ENCODE results near the gene ANKRD9.
"Not testable (repeated sequence)": the region's sequence is repeated elsewhere in the genome, so short reads cannot be mapped to it uniquely, and the experiment has no call there.

ANKRD9 gene

GRCh38 chr14:102537981-102538601 lies 28.5 kb upstream of the ANKRD9 start:
- no peak for DNase-seq

GRCh38 chr14:102532204-102532658 lies 22.7 kb upstream of the ANKRD9 start:
- no peak for DNase-seq

- no peak for DNase-seq
Measured at GRCh38 chr14:102530828-102531478, 21.4 kb upstream of the ANKRD9 start.

- no peak for DNase-seq
Measured at GRCh38 chr14:102528431-102529170, 19.0 kb upstream of the ANKRD9 start.

GRCh38 chr14:102525929-102526497 lies 16.4 kb upstream of the ANKRD9 start:
- no peak for DNase-seq

- peak; percentile 72 for DNase-seq
Measured at GRCh38 chr14:102525219-102525928, 15.8 kb upstream of the ANKRD9 start.

- DNase-seq = peak; percentile 99
Measured at GRCh38 chr14:102524451-102525218, 15.1 kb upstream of the ANKRD9 start.

- DNase-seq = peak; percentile 26
Measured at GRCh38 chr14:102523569-102524450, 14.2 kb upstream of the ANKRD9 start.

GRCh38 chr14:102523200-102523568 lies 13.6 kb upstream of the ANKRD9 start:
- DNase-seq = no peak

GRCh38 chr14:102519709-102520108 lies 10.1 kb upstream of the ANKRD9 start:
- DNase-seq = not testable (repeated sequence)

GRCh38 chr14:102518063-102518648 lies 8.6 kb upstream of the ANKRD9 start:
- no peak for DNase-seq

- peak; percentile 57 for DNase-seq
Measured at GRCh38 chr14:102517392-102518062, 8.0 kb upstream of the ANKRD9 start.

- DNase-seq = peak; percentile 88
Measured at GRCh38 chr14:102516531-102517391, 7.2 kb upstream of the ANKRD9 start.

GRCh38 chr14:102514987-102515733 lies 5.6 kb upstream of the ANKRD9 start:
- no peak for DNase-seq

GRCh38 chr14:102513899-102514772 lies 4.6 kb upstream of the ANKRD9 start:
- DNase-seq = no peak

GRCh38 chr14:102512793-102513300 lies 3.3 kb upstream of the ANKRD9 start:
- no peak for DNase-seq

GRCh38 chr14:102511538-102511937 lies 2.0 kb upstream of the ANKRD9 start:
- no peak for DNase-seq

Measured in eye (tissue), 1 donor.